ENCODE data around the gene ALDH6A1. TPM values are rescaled to one million over a fixed set of nuclear protein-coding genes. Genes with fewer than 3 reads are reported as not detected.

ALDH6A1 gene
- 68.7 TPM for total RNA-seq

DNA sequence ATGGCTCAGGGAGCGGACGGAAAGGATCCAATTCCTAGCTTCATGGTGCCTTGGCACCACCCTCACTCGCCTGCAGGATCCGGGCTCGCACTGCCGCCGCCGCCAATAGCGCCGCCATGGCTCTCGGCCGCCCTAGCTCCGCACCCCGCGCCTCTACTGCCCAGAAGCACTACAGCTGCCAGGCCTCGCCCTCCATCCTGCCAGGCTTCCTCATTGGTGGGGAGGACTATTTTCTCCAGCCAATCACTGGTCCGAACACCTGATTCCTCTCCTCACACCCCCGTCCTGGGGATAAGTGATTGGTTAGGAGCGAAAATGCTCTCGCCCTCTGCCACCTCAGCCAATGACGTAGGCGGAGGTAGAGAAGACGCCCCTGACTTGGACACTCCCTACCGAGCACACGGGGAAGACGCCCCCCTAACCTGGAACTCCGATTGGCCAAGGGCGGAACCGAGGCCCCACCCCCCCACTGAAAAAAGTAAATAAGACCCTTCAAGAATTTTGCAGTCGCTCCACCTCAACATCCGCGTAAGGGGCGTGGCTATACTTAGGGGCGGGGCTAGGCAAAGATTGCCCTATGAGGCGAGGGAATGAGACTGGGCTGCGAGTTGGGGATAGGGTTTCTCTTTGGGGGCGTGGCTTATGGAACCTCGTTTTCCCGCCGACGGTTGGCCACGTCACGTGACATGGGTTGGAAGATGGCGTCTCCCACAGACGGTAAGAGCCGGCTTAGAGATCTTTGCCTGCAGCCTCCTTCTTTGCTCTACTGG is at the start of gene ALDH6A1, which contains the start of gene LIN52:
TSS of gene ALDH6A1 (minus strand) at position 177 of the 770 bp plus-strand sequence. CDS start at position 118, 59 bp downstream.
TSS of gene LIN52 (plus strand) at position 680 of the 770 bp plus-strand sequence. CDS start at position 699, 19 bp downstream.

DNA sequence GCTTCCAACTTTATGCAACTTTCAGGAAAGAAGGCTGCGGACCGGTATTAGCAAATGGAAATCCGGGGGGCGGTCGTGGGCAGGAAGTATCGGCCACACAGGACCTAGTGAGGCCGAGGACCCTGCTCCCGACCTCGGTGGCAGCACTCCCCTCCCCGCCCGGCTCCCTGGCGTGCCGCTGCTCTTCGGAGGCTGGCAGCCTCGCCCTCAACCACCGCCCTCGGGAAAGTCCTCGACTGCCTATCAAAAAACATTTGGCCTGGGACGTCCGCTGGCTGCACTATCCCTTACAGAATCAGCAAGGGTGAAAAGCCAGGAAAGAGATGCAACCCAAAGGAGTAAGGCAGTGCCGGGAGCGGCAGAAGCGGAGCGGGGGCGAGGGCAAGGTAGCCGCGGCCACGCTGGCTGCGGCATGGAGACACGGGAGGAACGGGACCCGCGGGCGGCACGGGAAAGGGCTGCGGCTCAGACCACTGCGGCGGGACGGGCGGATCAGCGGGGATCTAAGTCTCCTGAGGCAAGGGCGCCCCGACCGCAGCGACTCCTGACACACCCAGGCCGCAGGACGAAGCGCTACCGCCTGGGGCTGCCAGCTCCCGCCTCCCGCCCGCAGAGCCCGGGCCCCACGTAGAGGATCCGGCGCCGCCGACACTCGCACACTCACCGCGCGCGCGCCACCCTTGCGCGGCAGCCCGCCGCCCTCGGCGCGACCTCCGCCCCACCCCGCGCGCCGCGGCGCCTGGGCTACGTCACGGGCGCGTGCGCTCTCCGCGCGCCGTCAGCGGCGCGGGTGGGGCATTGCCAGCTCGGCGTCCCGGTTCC is 65.5 kb downstream of the ALDH6A1 start, which contains the start of the genes BBOF1 and ENTPD5:
TSS of gene BBOF1 (plus strand) at position 764 of the 822 bp plus-strand sequence. CDS start 130 bp downstream, outside the sequence.
TSS of gene ENTPD5 (minus strand) at position 703 of the 822 bp plus-strand sequence. CDS start 31,186 bp downstream, outside the sequence.

Other genes starting within 250 kb of the ALDH6A1 start
- gene PTGR2, start 232.6 kb downstream of the ALDH6A1 start, total RNA-seq: 6.9 TPM
- 60.4 TPM for gene ZNF410, start 197.6 kb downstream of the ALDH6A1 start, total RNA-seq
- gene FAM161B, start 134.4 kb downstream of the ALDH6A1 start, total RNA-seq: 20.3 TPM
- 28.6 TPM for gene COQ6, start 134.2 kb downstream of the ALDH6A1 start, total RNA-seq
- 6.7 TPM for gene ENTPD5, start 65.2 kb downstream of the ALDH6A1 start, total RNA-seq
- 16.1 TPM for gene BBOF1, start 65.1 kb downstream of the ALDH6A1 start, total RNA-seq
- gene LIN52, start 503 bp upstream of the ALDH6A1 start, total RNA-seq: 26.3 TPM
- not detected for gene VSX2, start 155.0 kb upstream of the ALDH6A1 start, total RNA-seq
- 31.8 TPM for gene ABCD4, start 218.5 kb upstream of the ALDH6A1 start, total RNA-seq

All from diencephalon (tissue), 1 donor.